Osteoblast (primary cell): Measurements from ENCODE around the gene WWOX. TPM values are rescaled to one million over a fixed set of nuclear protein-coding genes. Genes with fewer than 3 reads are reported as not detected.

Experiments used
- DNase-seq: peaks from one replicate; pipeline ENCODE4 v3.0.0; 2011; ENCODE audit warnings: low spot score, mixed read lengths; ENCODE audit not compliant: insufficient read length; ENCODE audit errors: missing footprints
- H2AFZ ChIP-seq: 2 replicates; pipeline ENCODE4 v1.6.0; 2011; ENCODE audit warnings: mild to moderate bottlenecking, low read length
- H3K27ac ChIP-seq: 2 replicates; pipeline ENCODE4 v1.5.1; 2011; ENCODE audit warnings: mild to moderate bottlenecking, low read depth, low read length, moderate library complexity
- H3K27me3 ChIP-seq: 2 replicates; pipeline ENCODE4 v1.6.0; 2012; ENCODE audit warnings: mild to moderate bottlenecking, control low read depth, inconsistent platforms, low read length, moderate library complexity; ENCODE audit not compliant: insufficient read depth
- H3K36me3 ChIP-seq: 2 replicates; pipeline ENCODE4 v1.5.1; 2011; ENCODE audit warnings: mild to moderate bottlenecking, low read length, control low read depth, moderate library complexity; ENCODE audit not compliant: insufficient read depth
- H3K4me1 ChIP-seq: 2 replicates; pipeline ENCODE4 v1.5.1; 2011; ENCODE audit warnings: mild to moderate bottlenecking, low read length, control low read depth, moderate library complexity; ENCODE audit not compliant: insufficient read depth
- H3K4me2 ChIP-seq: 2 replicates; pipeline ENCODE4 v1.6.0; 2011; ENCODE audit warnings: mild to moderate bottlenecking, low read length; ENCODE audit not compliant: insufficient read depth
- H3K4me3 ChIP-seq: fragments of 200-600 bp; sonication (generic); 3 replicates; pipeline ENCODE4 v1.5.1; 2012; ENCODE audit warnings: mild to moderate bottlenecking, low read length, inconsistent platforms; ENCODE audit not compliant: insufficient read depth
- H3K79me2 ChIP-seq: 2 replicates; pipeline ENCODE4 v1.6.0; 2012; ENCODE audit warnings: mild to moderate bottlenecking, low read length, control low read depth, inconsistent platforms; ENCODE audit not compliant: insufficient read depth
- H3K9me3 ChIP-seq: 2 replicates; pipeline ENCODE4 v1.5.1; 2011; ENCODE audit warnings: low read depth, low read length, control low read depth
- H4K20me1 ChIP-seq: 2 replicates; pipeline ENCODE4 v1.6.0; 2012; ENCODE audit warnings: mild to moderate bottlenecking, low read length, control low read depth; ENCODE audit not compliant: insufficient read depth
- total RNA-seq: library from RNA; depleted of rRNA; stranded (reverse); fragments of >200 nt; gene quantifications from 2 replicates; pipeline ENCODE4 v1.2.3, GENCODE V29; 2012
- TF ChIP-seq, protein P1 (sequence below): IDR thresholded peaks from 2 replicates; pipeline ENCODE4 v1.5.1; 2011; ENCODE audit warnings: mild to moderate bottlenecking, low read depth, low read length, moderate library complexity; ENCODE audit errors: extremely low read depth

Gene WWOX
- total RNA-seq, 1 donor = 23.9 TPM

DNA sequence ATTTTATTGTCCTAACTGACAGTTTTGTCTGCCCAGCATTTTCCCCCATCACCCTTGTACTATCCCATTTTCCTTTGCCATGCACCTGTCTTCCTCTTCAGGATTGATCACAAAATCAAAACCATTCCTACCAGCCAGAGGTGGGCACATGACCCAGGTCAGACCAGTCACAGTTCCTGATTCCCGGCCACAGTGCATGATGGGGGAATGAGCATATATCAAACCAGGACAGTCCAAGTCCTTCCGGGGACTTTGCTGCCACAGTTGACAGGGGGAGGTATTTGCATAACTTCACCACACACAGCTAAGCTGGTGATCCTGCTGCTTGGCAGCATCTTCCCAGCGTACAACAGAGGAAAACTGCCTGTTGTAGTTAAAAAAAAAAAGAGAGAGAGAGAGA lies 493.9 kb downstream of the WWOX start:
- Histone ChIP-seq H3K36me3 (no peaks in the 10 kb centered on the region), H3K4me2 (no peak overlapping the region), H2AFZ (no peak overlapping the region), H4K20me1 (no peaks in the 10 kb centered on the region), H3K4me1 (no peaks in the 10 kb centered on the region), H3K27ac (no peak overlapping the region), H3K27me3 (no peaks in the 10 kb centered on the region), H3K79me2 (no peaks in the 10 kb centered on the region), H3K9me3 (peaks cover 2% of the 10 kb centered on the region), H3K4me3 (no peak overlapping the region)
- TF ChIP-seq, protein P1, sequence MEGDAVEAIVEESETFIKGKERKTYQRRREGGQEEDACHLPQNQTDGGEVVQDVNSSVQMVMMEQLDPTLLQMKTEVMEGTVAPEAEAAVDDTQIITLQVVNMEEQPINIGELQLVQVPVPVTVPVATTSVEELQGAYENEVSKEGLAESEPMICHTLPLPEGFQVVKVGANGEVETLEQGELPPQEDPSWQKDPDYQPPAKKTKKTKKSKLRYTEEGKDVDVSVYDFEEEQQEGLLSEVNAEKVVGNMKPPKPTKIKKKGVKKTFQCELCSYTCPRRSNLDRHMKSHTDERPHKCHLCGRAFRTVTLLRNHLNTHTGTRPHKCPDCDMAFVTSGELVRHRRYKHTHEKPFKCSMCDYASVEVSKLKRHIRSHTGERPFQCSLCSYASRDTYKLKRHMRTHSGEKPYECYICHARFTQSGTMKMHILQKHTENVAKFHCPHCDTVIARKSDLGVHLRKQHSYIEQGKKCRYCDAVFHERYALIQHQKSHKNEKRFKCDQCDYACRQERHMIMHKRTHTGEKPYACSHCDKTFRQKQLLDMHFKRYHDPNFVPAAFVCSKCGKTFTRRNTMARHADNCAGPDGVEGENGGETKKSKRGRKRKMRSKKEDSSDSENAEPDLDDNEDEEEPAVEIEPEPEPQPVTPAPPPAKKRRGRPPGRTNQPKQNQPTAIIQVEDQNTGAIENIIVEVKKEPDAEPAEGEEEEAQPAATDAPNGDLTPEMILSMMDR = no peak
- DNase-seq = no peak

DNA sequence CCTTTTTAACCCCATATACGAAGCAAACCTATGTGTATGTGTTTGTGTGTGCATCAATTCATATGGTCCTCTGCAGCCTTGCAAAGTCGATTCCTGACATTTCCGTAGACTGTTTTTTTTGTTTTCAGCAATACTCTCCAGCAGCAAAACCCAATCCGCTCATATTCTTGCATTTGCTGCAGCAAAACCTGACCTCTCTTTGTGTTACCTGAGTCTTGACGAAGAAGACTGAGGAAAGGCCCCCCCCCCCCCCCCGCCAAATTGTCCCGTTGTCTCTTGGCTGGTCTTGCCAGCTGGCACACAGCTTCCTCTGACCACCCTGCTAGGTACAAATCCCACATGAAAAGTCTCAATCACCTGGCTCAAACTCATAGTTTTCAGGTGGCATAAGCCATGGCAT lies 494.7 kb downstream of the WWOX start:
- no peak for DNase-seq
- no peaks in the 10 kb centered on the region for H4K20me1 ChIP-seq

GRCh38 chr16:78596348-78596995 lies 497.0 kb downstream of the WWOX start:
- DNase-seq = no peak
- Histone ChIP-seq H3K4me2 (no peak overlapping the region), H3K27me3 (no peaks in the 10 kb centered on the region), H3K4me1 (no peaks in the 10 kb centered on the region), H3K79me2 (no peaks in the 10 kb centered on the region), H3K9me3 (no peaks in the 10 kb centered on the region), H3K4me3 (no peak overlapping the region), H4K20me1 (no peaks in the 10 kb centered on the region), H3K27ac (no peak overlapping the region), H3K36me3 (no peaks in the 10 kb centered on the region), H2AFZ (no peak overlapping the region)
- TF ChIP-seq, protein P1 = no peak

More for the DNA sequence above, 494.7 kb downstream of the WWOX start:
- Histone ChIP-seq H3K36me3 (no peaks in the 10 kb centered on the region), H3K27me3 (no peaks in the 10 kb centered on the region), H2AFZ (no peak overlapping the region), H3K4me2 (no peak overlapping the region), H3K4me1 (no peaks in the 10 kb centered on the region), H3K9me3 (peaks cover 2% of the 10 kb centered on the region), H3K79me2 (no peaks in the 10 kb centered on the region), H3K27ac (no peak overlapping the region), H3K4me3 (no peak overlapping the region)
- TF ChIP-seq, protein P1 = no peak

GRCh38 chr16:78596996-78597422 lies 497.6 kb downstream of the WWOX start:
- no peak for DNase-seq
- H3K4me2 ChIP-seq = no peak overlapping the region
- TF ChIP-seq, protein P1 = no peak
- H3K79me2 ChIP-seq = no peaks in the 10 kb centered on the region
- H3K27ac ChIP-seq = no peak overlapping the region
- H3K4me1 ChIP-seq = no peaks in the 10 kb centered on the region
- H3K36me3 ChIP-seq = no peaks in the 10 kb centered on the region
- no peak overlapping the region for H3K4me3 ChIP-seq
- H4K20me1 ChIP-seq = no peaks in the 10 kb centered on the region
- H2AFZ ChIP-seq = no peak overlapping the region
- no peaks in the 10 kb centered on the region for H3K9me3 ChIP-seq
- no peaks in the 10 kb centered on the region for H3K27me3 ChIP-seq
